GM21528 (cell line): ENCODE measurements around the gene STK16.

Experiments used
- ATAC-seq: cut with Tn5 transposase; IDR thresholded peaks from one replicate; pipeline ENCODE4 v1.9.1; 2021; ENCODE audit warnings: mild to moderate bottlenecking, moderate library complexity; ENCODE audit not compliant: unreplicated experiment, low FRiP score

STK16 gene

GRCh38 chr2:219298759-219299371 lies 53.6 kb downstream of the STK16 start:
- ATAC-seq = peak; percentile 56

GRCh38 chr2:219299372-219299760 lies 54.1 kb downstream of the STK16 start:
- ATAC-seq = no peak
